ENCODE data around the gene MAPK8.
"Not testable (repeated sequence)": the region's sequence is repeated elsewhere in the genome, so short reads cannot be mapped to it uniquely, and the experiment has no call there.

MAPK8 gene

GRCh38 chr10:48272682-48273081 is 33.8 kb upstream of the MAPK8 start:
- DNase-seq = no peak
- Histone ChIP-seq H3K9me3 (ENCODE audit: severe bottlenecking) (peaks cover 4% of the 10 kb centered on the region), H3K36me3 (no peaks in the 10 kb centered on the region), H3K4me3 (ENCODE audit: low read depth, low read length) (no peak overlapping the region), H3K27ac (no peak overlapping the region), H3K27me3 (ENCODE audit: insufficient read depth, low read depth, severe bottlenecking) (no peaks in the 10 kb centered on the region)
- TF ChIP-seq CTCF (IDR thresholded peaks at IDR 0.05; ENCODE audit: low read depth, low read length) = no peak

GRCh38 chr10:48273741-48274140 is 32.7 kb upstream of the MAPK8 start:
- no peak for DNase-seq
- Histone ChIP-seq H3K36me3 (no peaks in the 10 kb centered on the region), H3K4me3 (ENCODE audit: low read depth, low read length) (no peak overlapping the region), H3K27me3 (ENCODE audit: insufficient read depth, low read depth, severe bottlenecking) (no peaks in the 10 kb centered on the region), H3K27ac (no peak overlapping the region; the same call in 1 of the 2 replicates), H3K9me3 (ENCODE audit: severe bottlenecking) (peaks cover 4% of the 10 kb centered on the region)
- TF ChIP-seq CTCF (IDR thresholded peaks at IDR 0.05; ENCODE audit: low read depth, low read length) = no peak

- Histone ChIP-seq H3K4me3 (ENCODE audit: low read depth, low read length) (no peak within 1 kb of the TSS), H3K9me3 (ENCODE audit: severe bottlenecking) (peaks cover 4% of the 10 kb centered on the region), H3K27ac (peak within 1 kb of the TSS; percentile 42), H3K27me3 (ENCODE audit: insufficient read depth, low read depth, severe bottlenecking) (no peaks in the 10 kb centered on the region), H3K36me3 (no peaks in the 10 kb centered on the region)
- DNase-seq = peak; percentile 87
- no peak for TF ChIP-seq CTCF (IDR thresholded peaks at IDR 0.05; ENCODE audit: low read depth, low read length)
These were observed 31.8 kb upstream of the MAPK8 start, which contains the start of gene FRMPD2 for GRCh38 chr10:48274636-48275035. Gene FRMPD2 (minus strand): TSS chr10:48274696. CDS start chr10:48274567, 129 bp downstream.

GRCh38 chr10:48277093-48277492 is 29.4 kb upstream of the MAPK8 start:
- TF ChIP-seq CTCF (IDR thresholded peaks at IDR 0.05; ENCODE audit: low read depth, low read length) = no peak
- no peak overlapping the region for H3K27ac ChIP-seq
- H3K27me3 ChIP-seq (ENCODE audit: insufficient read depth, low read depth, severe bottlenecking) = no peaks in the 10 kb centered on the region
- H3K9me3 ChIP-seq (ENCODE audit: severe bottlenecking) = peaks cover 4% of the 10 kb centered on the region
- DNase-seq = no peak
- H3K4me3 ChIP-seq (ENCODE audit: low read depth, low read length) = no peak overlapping the region
- no peaks in the 10 kb centered on the region for H3K36me3 ChIP-seq

GRCh38 chr10:48279081-48279751 is 27.3 kb upstream of the MAPK8 start:
- H3K27ac ChIP-seq = no peak overlapping the region
- peaks cover 4% of the 10 kb centered on the region for H3K9me3 ChIP-seq (ENCODE audit: severe bottlenecking)
- no peak for TF ChIP-seq CTCF (IDR thresholded peaks at IDR 0.05; ENCODE audit: low read depth, low read length)
- no peak for DNase-seq
- no peaks in the 10 kb centered on the region for H3K27me3 ChIP-seq (ENCODE audit: insufficient read depth, low read depth, severe bottlenecking)
- H3K36me3 ChIP-seq = no peaks in the 10 kb centered on the region
- no peak overlapping the region for H3K4me3 ChIP-seq (ENCODE audit: low read depth, low read length)

- H3K36me3 ChIP-seq; DNase-seq; H3K4me3 ChIP-seq (ENCODE audit: low read depth, low read length); H3K27me3 ChIP-seq (ENCODE audit: insufficient read depth, low read depth, severe bottlenecking); H3K27ac ChIP-seq; H3K9me3 ChIP-seq (ENCODE audit: severe bottlenecking): not testable (repeated sequence)
These were observed 24.8 kb upstream of the MAPK8 start for GRCh38 chr10:48281697-48282096.

Data from WERI-Rb-1 (cell line).